SK-N-MC (cell line): Measurements from ENCODE around the gene PARD3B.

ENCODE experiments used
- DNase-seq: peaks from one replicate; pipeline ENCODE4 v3.0.0-alpha.2; 2011; ENCODE audit warnings: low read depth, low spot score
- H3K27ac ChIP-seq: fragments of 200-600 bp; sonication (generic); 2 replicates; pipeline ENCODE4 v1.5.1; 2016; ENCODE audit warnings: mixed run types
- H3K36me3 ChIP-seq: fragments of 200-600 bp; sonication (generic); 2 replicates; pipeline ENCODE4 v1.6.1; 2017; ENCODE audit warnings: antibody characterized with exemption, low read length, mixed read lengths; ENCODE audit not compliant: insufficient read depth
- H3K4me3 ChIP-seq: fragments of 200-600 bp; sonication (generic); 2 replicates; pipeline ENCODE4 v1.5.1; 2016
- H3K9ac ChIP-seq: fragments of 200-600 bp; sonication (generic); 2 replicates; pipeline ENCODE4 v1.8.0; 2017; ENCODE audit warnings: mixed run types, mixed read lengths; ENCODE audit not compliant: insufficient read length
- H3K9me3 ChIP-seq: fragments of 200-600 bp; sonication (generic); 2 replicates; pipeline ENCODE4 v1.6.1; 2017; ENCODE audit warnings: low read depth, mild to moderate bottlenecking, antibody characterized with exemption, low read length, moderate library complexity, mixed read lengths
- EZH2 ChIP-seq: fragments of 200-600 bp; sonication (generic); IDR thresholded peaks from one replicate; pipeline ENCODE4 v1.6.1; 2017; ENCODE audit warnings: antibody characterized with exemption
- FOXP2 ChIP-seq: optimal IDR thresholded peaks from 2 replicates; pipeline ENCODE3; 2011; ENCODE audit warnings: mild to moderate bottlenecking, moderate library complexity; ENCODE audit not compliant: insufficient read depth; ENCODE audit errors: extremely low read length, control extremely low read depth
- POLR2AphosphoS5 ChIP-seq: IDR thresholded peaks from 2 replicates; pipeline ENCODE4 v1.6.1; 2012; ENCODE audit warnings: mild to moderate bottlenecking, low read depth, low read length, borderline replicate concordance

Gene PARD3B

GRCh38 chr2:205524656-205525055, 979.4 kb downstream of the PARD3B start:
- H3K27ac ChIP-seq: no peak overlapping the region
- H3K9ac ChIP-seq: no peak overlapping the region
- TF ChIP-seq EZH2 (no peak), FOXP2 (no peak), POLR2AphosphoS5 (no peak)
- H3K9me3 ChIP-seq: no peaks in the 10 kb centered on the region
- no peaks in the 10 kb centered on the region for H3K36me3 ChIP-seq
- H3K4me3 ChIP-seq: no peak overlapping the region
- DNase-seq: no peak

GRCh38 chr2:205527801-205528200, 982.5 kb downstream of the PARD3B start:
- no peak for DNase-seq
- H3K4me3 ChIP-seq: no peak overlapping the region
- no peak overlapping the region for H3K9ac ChIP-seq
- H3K27ac ChIP-seq: no peak overlapping the region
- no peaks in the 10 kb centered on the region for H3K9me3 ChIP-seq
- no peaks in the 10 kb centered on the region for H3K36me3 ChIP-seq
- TF ChIP-seq EZH2: no peak
- TF ChIP-seq POLR2AphosphoS5: no peak
- TF ChIP-seq FOXP2: no peak

GRCh38 chr2:205531072-205531471, 985.8 kb downstream of the PARD3B start:
- no peaks in the 10 kb centered on the region for H3K36me3 ChIP-seq
- H3K9me3 ChIP-seq: no peaks in the 10 kb centered on the region
- no peak for TF ChIP-seq POLR2AphosphoS5
- no peak for TF ChIP-seq EZH2
- no peak for TF ChIP-seq FOXP2
- H3K9ac ChIP-seq: no peak overlapping the region
- H3K27ac ChIP-seq: no peak overlapping the region
- H3K4me3 ChIP-seq: no peak overlapping the region
- no peak for DNase-seq

GRCh38 chr2:205531489-205532148, 986.3 kb downstream of the PARD3B start:
- Histone ChIP-seq H3K27ac (no peak overlapping the region), H3K36me3 (no peaks in the 10 kb centered on the region), H3K4me3 (no peak overlapping the region), H3K9ac (no peak overlapping the region), H3K9me3 (no peaks in the 10 kb centered on the region)
- DNase-seq: no peak
- TF ChIP-seq EZH2 (no peak), POLR2AphosphoS5 (no peak), FOXP2 (no peak)

GRCh38 chr2:205535001-205535400, 989.7 kb downstream of the PARD3B start:
- H3K9me3 ChIP-seq: no peaks in the 10 kb centered on the region
- no peaks in the 10 kb centered on the region for H3K36me3 ChIP-seq
- no peak for TF ChIP-seq POLR2AphosphoS5
- no peak overlapping the region for H3K9ac ChIP-seq
- H3K27ac ChIP-seq: no peak overlapping the region
- no peak for DNase-seq
- no peak overlapping the region for H3K4me3 ChIP-seq

GRCh38 chr2:205539603-205540002, 994.3 kb downstream of the PARD3B start:
- no peaks in the 10 kb centered on the region for H3K9me3 ChIP-seq
- TF ChIP-seq POLR2AphosphoS5: no peak
- DNase-seq: no peak
- no peaks in the 10 kb centered on the region for H3K36me3 ChIP-seq
- no peak overlapping the region for H3K9ac ChIP-seq
- H3K4me3 ChIP-seq: no peak overlapping the region
- H3K27ac ChIP-seq: no peak overlapping the region

- H3K9me3 ChIP-seq: no peaks in the 10 kb centered on the region
- H3K36me3 ChIP-seq: no peaks in the 10 kb centered on the region
- no peak overlapping the region for H3K27ac ChIP-seq
- TF ChIP-seq FOXP2 (no peak), POLR2AphosphoS5 (no peak), EZH2 (no peak)
- H3K4me3 ChIP-seq: no peak overlapping the region
- no peak for DNase-seq
- no peak overlapping the region for H3K9ac ChIP-seq
These were observed 994.8 kb downstream of the PARD3B start for GRCh38 chr2:205540036-205540435.

- H3K36me3 ChIP-seq: no peaks in the 10 kb centered on the region
- no peak for DNase-seq
- H3K9ac ChIP-seq: no peak overlapping the region
- no peak overlapping the region for H3K4me3 ChIP-seq
- no peaks in the 10 kb centered on the region for H3K9me3 ChIP-seq
- TF ChIP-seq POLR2AphosphoS5: no peak
- no peak overlapping the region for H3K27ac ChIP-seq
These were observed 998.1 kb downstream of the PARD3B start for GRCh38 chr2:205543262-205543843.

- Histone ChIP-seq H3K4me3 (no peak overlapping the region), H3K9me3 (no peaks in the 10 kb centered on the region), H3K9ac (no peak overlapping the region), H3K27ac (no peak overlapping the region), H3K36me3 (no peaks in the 10 kb centered on the region)
- TF ChIP-seq POLR2AphosphoS5 (no peak), EZH2 (no peak), FOXP2 (no peak)
- no peak for DNase-seq
These were observed 998.8 kb downstream of the PARD3B start for GRCh38 chr2:205543937-205544702.
